GM23338 (cell line): ENCODE measurements around the gene CREB3L4. TPM values are rescaled to one million over a fixed set of nuclear protein-coding genes. Genes with fewer than 3 reads are reported as not detected.

Experiments
- ATAC-seq: fragments of 200-7000 bp; cut with Tn5 transposase; 3 replicates; pipeline ENCODE4 v1.9.1; 2020
- DNase-seq: peaks from one replicate; pipeline ENCODE4 v3.0.0-alpha.2; 2015; ENCODE audit warnings: low spot score
- H2AFZ ChIP-seq: fragments of 200-600 bp; sonication (generic); 2 replicates; pipeline ENCODE4 v1.8.0; 2016; ENCODE audit warnings: antibody characterized with exemption, mild to moderate bottlenecking, moderate library complexity
- H3F3A ChIP-seq: fragments of 200-600 bp; sonication (generic); replicated peaks from 2 replicates; pipeline ENCODE4 v1.8.0; 2017; ENCODE audit warnings: antibody characterized with exemption, mixed run types, low read depth
- H3K27ac ChIP-seq: fragments of 200-600 bp; sonication (generic); 2 replicates; pipeline ENCODE4 v1.6.1; 2016; ENCODE audit warnings: low read depth
- H3K27me3 ChIP-seq: fragments of 200-600 bp; sonication (generic); 2 replicates; pipeline ENCODE4 v1.8.0; 2016; ENCODE audit warnings: mild to moderate bottlenecking, mixed run types, moderate library complexity; ENCODE audit not compliant: insufficient read depth
- H3K36me3 ChIP-seq: fragments of 200-600 bp; sonication (generic); 2 replicates; pipeline ENCODE4 v1.8.0; 2016; ENCODE audit warnings: mild to moderate bottlenecking; ENCODE audit not compliant: insufficient read depth
- H3K4me1 ChIP-seq: fragments of 200-600 bp; sonication (generic); 2 replicates; pipeline ENCODE4 v1.8.0; 2016; ENCODE audit warnings: mild to moderate bottlenecking, moderate library complexity; ENCODE audit not compliant: insufficient read depth
- H3K4me2 ChIP-seq: fragments of 200-600 bp; sonication (generic); 2 replicates; pipeline ENCODE4 v1.7.1; 2017; ENCODE audit warnings: mixed run types
- H3K4me3 ChIP-seq: fragments of 200-600 bp; sonication (generic); 2 replicates; pipeline ENCODE4 v1.6.1; 2016; ENCODE audit warnings: mixed run types
- H3K79me2 ChIP-seq: fragments of 200-600 bp; sonication (generic); replicated peaks from 2 replicates; pipeline ENCODE4 v1.8.0; 2017; ENCODE audit warnings: mild to moderate bottlenecking; ENCODE audit not compliant: insufficient read depth
- H3K9me2 ChIP-seq: fragments of 200-600 bp; sonication (generic); 2 replicates; pipeline ENCODE4 v1.8.0; 2017; ENCODE audit not compliant: insufficient read depth
- H4K20me1 ChIP-seq: fragments of 200-600 bp; sonication (generic); replicated peaks from 2 replicates; pipeline ENCODE4 v1.8.0; 2017; ENCODE audit warnings: mild to moderate bottlenecking; ENCODE audit not compliant: insufficient read depth
- H3K27ac Mint-ChIP-seq: 2 replicates; pipeline ENCODE4 v1.8.0; 2020; ENCODE audit warnings: inconsistent platforms, mild to moderate bottlenecking, moderate library complexity, mixed read lengths
- H3K27me3 Mint-ChIP-seq: 3 replicates; pipeline ENCODE4 v1.8.0; 2022; ENCODE audit warnings: low read depth, mild to moderate bottlenecking, moderate library complexity, mixed read lengths, inconsistent platforms; ENCODE audit not compliant: insufficient read depth, poor library complexity
- H3K36me3 Mint-ChIP-seq: 3 replicates; pipeline ENCODE4 v1.8.0; 2021; ENCODE audit warnings: low read depth, mild to moderate bottlenecking, inconsistent platforms, moderate library complexity, mixed read lengths
- H3K4me1 Mint-ChIP-seq: 3 replicates; pipeline ENCODE4 v1.8.0; 2020; ENCODE audit warnings: mild to moderate bottlenecking, inconsistent platforms, mixed read lengths
- H3K4me3 Mint-ChIP-seq: 3 replicates; pipeline ENCODE4 v1.8.0; 2021; ENCODE audit warnings: moderate library complexity, mild to moderate bottlenecking, inconsistent platforms, mixed read lengths
- H3K9me3 Mint-ChIP-seq: 3 replicates; pipeline ENCODE4 v1.8.0; 2020; ENCODE audit warnings: moderate library complexity, mild to moderate bottlenecking, inconsistent platforms, mixed read lengths
- CTCF ChIP-seq, 2 experiments: fragments of 200-600 bp in 1 of 2; sonication (generic) in 1 of 2; conservative IDR thresholded peaks; 2 replicates each; pipeline versions ENCODE4 v1.5.1 to v1.6.1; 2016 to 2017; ENCODE audit warnings: antibody characterized with exemption in 2 of 2, low read depth in 2 of 2, mild to moderate bottlenecking in 2 of 2, moderate library complexity in 1 of 2
- ETS1 ChIP-seq: IDR thresholded peaks from 2 replicates; pipeline ENCODE4 v1.6.1; 2016; ENCODE audit warnings: antibody characterized with exemption
- EZH2phosphoT487 ChIP-seq: fragments of 200-600 bp; sonication (generic); IDR thresholded peaks from one replicate; pipeline ENCODE4 v1.8.1; 2018; ENCODE audit warnings: antibody characterized with exemption; ENCODE audit not compliant: unreplicated experiment
- JUNB ChIP-seq: IDR thresholded peaks from one replicate; pipeline ENCODE4 v1.6.1; 2016; ENCODE audit warnings: antibody characterized with exemption; ENCODE audit not compliant: unreplicated experiment
- NANOG ChIP-seq: IDR thresholded peaks from 2 replicates; pipeline ENCODE4 v1.6.1; 2016; ENCODE audit warnings: antibody characterized with exemption, borderline replicate concordance
- POLR2AphosphoS5 ChIP-seq: IDR thresholded peaks from 2 replicates; pipeline ENCODE4 v1.6.1; 2016; ENCODE audit warnings: antibody characterized with exemption, low read depth
- REST ChIP-seq: IDR thresholded peaks from one replicate; pipeline ENCODE4 v1.6.1; 2018; ENCODE audit warnings: antibody characterized with exemption; ENCODE audit not compliant: unreplicated experiment
- ZNF114 ChIP-seq: fragments of 250-450 bp; sonication (Bioruptor Pico); IDR thresholded peaks from 2 replicates; pipeline ENCODE4 v1.5.0; 2020; ENCODE audit warnings: mild to moderate bottlenecking, moderate library complexity
- ZNF331 ChIP-seq: fragments of 250-450 bp; sonication (Bioruptor Pico); IDR thresholded peaks from 2 replicates; pipeline ENCODE4 v1.5.0; 2020; ENCODE audit warnings: low read depth, mild to moderate bottlenecking, moderate library complexity
- polyA plus RNA-seq: library from polyadenylated mRNA; unstranded; fragments of >200 nt; fragmentation: Nextera tagmentation; extraction: Ambion mirVana; gene quantifications from 2 replicates; pipeline ENCODE4 v1.2.1, GENCODE V29; 2016
- total RNA-seq: library from RNA; depleted of rRNA; stranded (reverse); fragments of >200 nt; shearing (Covaris generic); gene quantifications from 2 replicates; pipeline ENCODE4 v1.2.3, GENCODE V29; 2014

Gene CREB3L4
- total and polyA plus RNA-seq, 2 experiments from 2014 or later: 19.3 to 26.8 TPM

- H4K20me1 ChIP-seq: peaks cover 29% of the 10 kb centered on the region
- DNase-seq (no peak), ATAC-seq (no peak)
- H3K9me2 ChIP-seq: no peaks in the 10 kb centered on the region
- H3F3A ChIP-seq: peaks cover 3% of the 10 kb centered on the region; the same call in 1 of the 2 replicates
- H3K36me3 Mint-ChIP-seq: peaks cover 50% of the 10 kb centered on the region
- H3K4me2 ChIP-seq: no peak overlapping the region
- H3K4me3 Mint-ChIP-seq: no peak overlapping the region
- H3K79me2 ChIP-seq: peaks cover 39% of the 10 kb centered on the region
- H3K27ac Mint-ChIP-seq: no peak overlapping the region
- no peak overlapping the region for H3K27ac ChIP-seq
- peaks cover 16% of the 10 kb centered on the region for H3K4me1 Mint-ChIP-seq
- H3K27me3 ChIP-seq: no peaks in the 10 kb centered on the region
- no peak overlapping the region for H3K4me3 ChIP-seq
- H3K27me3 Mint-ChIP-seq: peaks cover 14% of the 10 kb centered on the region
- H3K9me3 Mint-ChIP-seq: no peaks in the 10 kb centered on the region
- peaks cover 14% of the 10 kb centered on the region; the same call in 1 of the 2 replicates for H3K36me3 ChIP-seq
- H3K4me1 ChIP-seq: peaks cover 7% of the 10 kb centered on the region
- TF ChIP-seq ZNF331 (CRISPR knock-in tag) (no peak), ZNF114 (CRISPR knock-in tag) (no peak)
- no peak overlapping the region for H2AFZ ChIP-seq
These were observed 15.9 kb upstream of the CREB3L4 start for GRCh38 chr1:153951801-153952200.

- DNase-seq (no peak), ATAC-seq (no peak)
- Histone ChIP-seq H3K27me3 (no peaks in the 10 kb centered on the region), H3F3A (peaks cover 8% of the 10 kb centered on the region), H2AFZ (no peak overlapping the region), H3K27ac (no peak overlapping the region), H3K4me1 (peaks cover 11% of the 10 kb centered on the region), H3K4me3 (no peak overlapping the region), H3K79me2 (peaks cover 50% of the 10 kb centered on the region), H4K20me1 (peaks cover 34% of the 10 kb centered on the region), H3K4me2 (no peak overlapping the region), H3K9me2 (no peaks in the 10 kb centered on the region), H3K36me3 (peaks cover 14% of the 10 kb centered on the region; the same call in 1 of the 2 replicates)
- H3K9me3 Mint-ChIP-seq: peaks cover 3% of the 10 kb centered on the region; the same call in 2 of the 3 replicates
- H3K27me3 Mint-ChIP-seq: peaks cover 24% of the 10 kb centered on the region
- peak overlapping the region; percentile 22; the same call in 1 of the 2 replicates for H3K27ac Mint-ChIP-seq
- peaks cover 39% of the 10 kb centered on the region for H3K36me3 Mint-ChIP-seq
- no peak overlapping the region for H3K4me3 Mint-ChIP-seq
- H3K4me1 Mint-ChIP-seq: peaks cover 18% of the 10 kb centered on the region
- TF ChIP-seq POLR2AphosphoS5 (no peak), CTCF (conservative IDR thresholded peaks at IDR 0.05; ENCODE audit: low read depth in 2 of 2) (no peak), NANOG (no peak), REST (no peak), EZH2phosphoT487 (no peak), JUNB (no peak), ETS1 (no peak)
These were observed 13.8 kb upstream of the CREB3L4 start for GRCh38 chr1:153953859-153954365.
